ENCODE measurements around the gene ABI1.

ABI1 gene

GRCh38 chr10:26857553-26857952, 3.2 kb downstream of the ABI1 start:
- in situ Hi-C loops (cut with MboI; ENCODE audit: low sequenced_read_pairs): loop anchor here (25.0 kb wide), 1 partner anchor 520 kb away; no protein-coding TSS in a partner anchor

GRCh38 chr10:26855186-26855585, 5.6 kb downstream of the ABI1 start:
- in situ Hi-C loops (cut with MboI; ENCODE audit: low sequenced_read_pairs): loop anchor here (25.0 kb wide), 1 partner anchor 518 kb away; no protein-coding TSS in a partner anchor

- in situ Hi-C loops (cut with MboI; ENCODE audit: low sequenced_read_pairs): loop anchor here (25.0 kb wide), 1 partner anchor 517 kb away; no protein-coding TSS in a partner anchor
Observed at GRCh38 chr10:26854524-26854923, 6.2 kb downstream of the ABI1 start.

- in situ Hi-C loops (cut with MboI; ENCODE audit: low sequenced_read_pairs): no loop called here
Observed at GRCh38 chr10:26844396-26844975, 16.3 kb downstream of the ABI1 start.

- in situ Hi-C loops (cut with MboI; ENCODE audit: low sequenced_read_pairs): no loop called here
Observed at GRCh38 chr10:26843736-26844135, 17.0 kb downstream of the ABI1 start.

- in situ Hi-C loops (cut with MboI; ENCODE audit: low sequenced_read_pairs): no loop called here
Observed at GRCh38 chr10:26841733-26842317, 18.9 kb downstream of the ABI1 start.

GRCh38 chr10:26840938-26841732, 19.6 kb downstream of the ABI1 start:
- in situ Hi-C loops (cut with MboI; ENCODE audit: low sequenced_read_pairs): no loop called here

- in situ Hi-C loops (cut with MboI; ENCODE audit: low sequenced_read_pairs): no loop called here
Observed at GRCh38 chr10:26839966-26840627, 20.7 kb downstream of the ABI1 start.

- in situ Hi-C loops (cut with MboI; ENCODE audit: low sequenced_read_pairs): no loop called here
Observed at GRCh38 chr10:26837139-26837538, 23.6 kb downstream of the ABI1 start.

GRCh38 chr10:26835025-26835424, 25.7 kb downstream of the ABI1 start:
- in situ Hi-C loops (cut with MboI; ENCODE audit: low sequenced_read_pairs): no loop called here

- in situ Hi-C loops (cut with MboI; ENCODE audit: low sequenced_read_pairs): no loop called here
Observed at GRCh38 chr10:26832960-26833359, 27.8 kb downstream of the ABI1 start.

GRCh38 chr10:26831936-26832335, 28.8 kb downstream of the ABI1 start:
- in situ Hi-C loops (cut with MboI; ENCODE audit: low sequenced_read_pairs): no loop called here

- in situ Hi-C loops (cut with MboI; ENCODE audit: low sequenced_read_pairs): no loop called here
Observed at GRCh38 chr10:26829810-26830515, 30.8 kb downstream of the ABI1 start.

GRCh38 chr10:26824015-26824690, 36.6 kb downstream of the ABI1 start:
- in situ Hi-C loops (cut with MboI; ENCODE audit: low sequenced_read_pairs): no loop called here

GRCh38 chr10:26821699-26822570, 38.8 kb downstream of the ABI1 start:
- in situ Hi-C loops (cut with MboI; ENCODE audit: low sequenced_read_pairs): no loop called here

GRCh38 chr10:26815500-26815899, 45.3 kb downstream of the ABI1 start:
- in situ Hi-C loops (cut with MboI; ENCODE audit: low sequenced_read_pairs): no loop called here

- in situ Hi-C loops (cut with MboI; ENCODE audit: low sequenced_read_pairs): no loop called here
Observed at GRCh38 chr10:26810435-26811026, 50.2 kb downstream of the ABI1 start.

- in situ Hi-C loops (cut with MboI; ENCODE audit: low sequenced_read_pairs): no loop called here
Observed at GRCh38 chr10:26809973-26810372, 50.8 kb downstream of the ABI1 start.

- in situ Hi-C loops (cut with MboI; ENCODE audit: low sequenced_read_pairs): no loop called here
Observed at GRCh38 chr10:26807532-26807931, 53.2 kb downstream of the ABI1 start.
